Sigmoid colon (tissue), 7 donors: ENCODE results near the gene TAAR2. TPM values are rescaled to one million over a fixed set of nuclear protein-coding genes. Genes with fewer than 3 reads are reported as not detected.

ENCODE experiments used
- DNase-seq: peaks from one replicate; pipeline ENCODE4 v3.0.0-alpha.2; 2019
- H3K27ac ChIP-seq, 4 donors: fragments of 200-600 bp; sonication (generic); one replicate each; pipeline ENCODE4 v1.5.1; 2016 to 2019; ENCODE audit warnings: mild to moderate bottlenecking in 1 of 4
- H3K27me3 ChIP-seq, 3 donors: fragments of 200-600 bp; sonication (generic); one replicate each; pipeline ENCODE4 v1.5.1; 2019; ENCODE audit warnings: mild to moderate bottlenecking in 1 of 3
- H3K36me3 ChIP-seq, 4 donors: fragments of 200-600 bp; sonication (generic); one replicate each; pipeline ENCODE4 v1.5.1; 2016 to 2019
- H3K4me1 ChIP-seq, 4 donors: fragments of 200-600 bp; sonication (generic); one replicate each; pipeline ENCODE4 v1.5.1; 2017 to 2019
- H3K4me3 ChIP-seq, 4 donors: fragments of 200-600 bp; sonication (generic); one replicate each; pipeline ENCODE4 v1.5.1; 2017 to 2019; ENCODE audit warnings: mild to moderate bottlenecking in 2 of 4, moderate library complexity in 1 of 4
- H3K9me3 ChIP-seq, 4 donors: fragments of 200-600 bp in 3 of 4; sonication (generic) in 3 of 4; one replicate each; pipeline versions ENCODE4 v1.5.1 to v1.6.1; 2013 to 2019
- CTCF ChIP-seq, 4 experiments: fragments of 450-650 bp in 3 of 4; fragments of 200-600 bp in 1 of 4; IDR thresholded peaks; one replicate each; pipeline ENCODE4 v1.5.1; 2016 to 2019; ENCODE audit warnings: antibody characterized with exemption in 4 of 4, mild to moderate bottlenecking in 3 of 4, moderate library complexity in 2 of 4
- EP300 ChIP-seq, 4 donors: sonication (generic); formaldehyde crosslinking; IDR thresholded peaks; one replicate each; pipeline ENCODE4 v1.6.1; 2017; ENCODE audit warnings: antibody characterized with exemption in 4 of 4
- POLR2A ChIP-seq, 2 donors: fragments of 450-650 bp; IDR thresholded peaks; one replicate each; pipeline ENCODE4 v1.6.1; 2016; ENCODE audit warnings: antibody characterized with exemption in 2 of 2, mild to moderate bottlenecking in 2 of 2, moderate library complexity in 2 of 2
- POLR2AphosphoS5 ChIP-seq, 4 donors: sonication (generic); formaldehyde crosslinking; IDR thresholded peaks; one replicate each; pipeline ENCODE4 v1.6.1; 2017; ENCODE audit warnings: antibody characterized with exemption in 4 of 4
- WGBS, 2 donors: extraction: QIAGEN DNeasy Blood & Tissue Kit; methylation state at CpG; one replicate each; pipeline ENCODE4 v1.1.7; 2013; 5-methylcytosine and 5-hydroxymethylcytosine counted together
- intact Hi-C: fragments of 100-400 bp; cut with DNase I; formaldehyde crosslinking; loops from one replicate; pipeline ENCODE4 v1.15.1; 2023
- polyA plus RNA-seq, 3 donors: library from polyadenylated mRNA; stranded (reverse); fragments of 200-250 nt; gene quantifications; one replicate each; pipeline ENCODE4 v1.2.3, GENCODE V29; 2013
- total RNA-seq, 4 donors: library from RNA; depleted of rRNA; stranded (reverse); fragments of >200 nt; gene quantifications; one replicate each; pipeline ENCODE4 v1.1.0, GENCODE V29; 2016
- donor health status: healthy with polysubstance abuse.
- donor health status: Bipolar disorder and iron deficiency.
- donor health status: healthy.

TAAR2 gene
- total and polyA plus RNA-seq, 7 donors: not detected

GRCh38 chr6:132587424-132587823 lies 36.7 kb downstream of the TAAR2 start:
- no peak for DNase-seq
- H3K4me1 ChIP-seq: no peaks in the 10 kb centered on the region
- no peaks in the 10 kb centered on the region for H3K27me3 ChIP-seq
- TF ChIP-seq POLR2A (IDR thresholded peaks at IDR 0.05): no peak
- no peak for TF ChIP-seq CTCF (IDR thresholded peaks at IDR 0.05)
- TF ChIP-seq EP300 (IDR thresholded peaks at IDR 0.05): no peak
- no peak for TF ChIP-seq POLR2AphosphoS5 (IDR thresholded peaks at IDR 0.05)
- intact Hi-C loops: no loop called here
- H3K27ac ChIP-seq: no peak overlapping the region
- H3K36me3 ChIP-seq: no peaks in the 10 kb centered on the region
- H3K9me3 ChIP-seq: no peaks in the 10 kb centered on the region
- 58 to 75% methylated on average over 2 of the region's 2 CpGs for WGBS, 2 donors
- H3K4me3 ChIP-seq: no peak overlapping the region

- TF ChIP-seq CTCF (IDR thresholded peaks at IDR 0.05) (no peak), POLR2AphosphoS5 (IDR thresholded peaks at IDR 0.05) (no peak), POLR2A (IDR thresholded peaks at IDR 0.05) (no peak), EP300 (IDR thresholded peaks at IDR 0.05) (no peak)
- Histone ChIP-seq H3K9me3 (no peaks in the 10 kb centered on the region), H3K4me1 (no peaks in the 10 kb centered on the region), H3K27ac (no peak overlapping the region), H3K4me3 (no peak overlapping the region), H3K27me3 (no peaks in the 10 kb centered on the region), H3K36me3 (no peaks in the 10 kb centered on the region)
- no peak for DNase-seq
- 32 to 78% methylated on average over 1 of the region's 1 CpG for WGBS, 2 donors
- intact Hi-C loops: no loop called here
These were observed 39.4 kb downstream of the TAAR2 start for GRCh38 chr6:132584698-132585097.

GRCh38 chr6:132571774-132572173 lies 52.3 kb downstream of the TAAR2 start:
- no peak overlapping the region for H3K27ac ChIP-seq
- no peaks in the 10 kb centered on the region for H3K27me3 ChIP-seq
- H3K4me3 ChIP-seq: no peak overlapping the region
- no peaks in the 10 kb centered on the region for H3K4me1 ChIP-seq
- no peaks in the 10 kb centered on the region for H3K36me3 ChIP-seq
- intact Hi-C loops: no loop called here
- H3K9me3 ChIP-seq: no peaks in the 10 kb centered on the region
- no peak for TF ChIP-seq POLR2A (IDR thresholded peaks at IDR 0.05)
- no peak for DNase-seq

- TF ChIP-seq EP300 (IDR thresholded peaks at IDR 0.05): no peak
- TF ChIP-seq POLR2AphosphoS5 (IDR thresholded peaks at IDR 0.05): no peak
- TF ChIP-seq CTCF (IDR thresholded peaks at IDR 0.05): no peak
- no peak for TF ChIP-seq POLR2A (IDR thresholded peaks at IDR 0.05)
- Histone ChIP-seq H3K4me1 (no peaks in the 10 kb centered on the region), H3K9me3 (no peaks in the 10 kb centered on the region), H3K27ac (no peak within 1 kb of the TSS), H3K36me3 (no peaks in the 10 kb centered on the region), H3K4me3 (no peak within 1 kb of the TSS), H3K27me3 (no peaks in the 10 kb centered on the region)
- 81 to 83% methylated on average over 15 of the region's 15 CpGs for WGBS, 2 donors
- no peak for DNase-seq
- intact Hi-C loops: no loop called here
These were observed 53.8 kb downstream of the TAAR2 start, which contains the start of gene TAAR6 for GRCh38 chr6:132570221-132570777. Gene TAAR6, plus strand, starts transcription at chr6:132570322. Its CDS starts 0 bp downstream, at chr6:132570322.

- DNase-seq: no peak
- Histone ChIP-seq H3K4me1 (no peaks in the 10 kb centered on the region), H3K36me3 (no peaks in the 10 kb centered on the region), H3K4me3 (no peak overlapping the region), H3K27me3 (no peaks in the 10 kb centered on the region), H3K9me3 (no peaks in the 10 kb centered on the region), H3K27ac (no peak overlapping the region)
- intact Hi-C loops: no loop called here
- TF ChIP-seq EP300 (IDR thresholded peaks at IDR 0.05) (no peak), POLR2A (IDR thresholded peaks at IDR 0.05) (no peak), POLR2AphosphoS5 (IDR thresholded peaks at IDR 0.05) (no peak), CTCF (IDR thresholded peaks at IDR 0.05) (no peak)
- 65 to 68% methylated on average over 4 of the region's 4 CpGs for WGBS, 2 donors
These were observed 54.9 kb downstream of the TAAR2 start for GRCh38 chr6:132569170-132569569.
